Erythroblast (primary cell): Measurements from ENCODE around the gene MICAL3.

Experiments
- GATA1 ChIP-seq: IDR thresholded peaks from 2 replicates; pipeline ENCODE4 v1.6.1; 2011; ENCODE audit warnings: low read depth, mild to moderate bottlenecking, control low read depth, low read length, moderate library complexity
- POLR2A ChIP-seq: IDR thresholded peaks from 2 replicates; pipeline ENCODE4 v1.6.1; 2011; ENCODE audit warnings: mild to moderate bottlenecking, low read length

DNA sequence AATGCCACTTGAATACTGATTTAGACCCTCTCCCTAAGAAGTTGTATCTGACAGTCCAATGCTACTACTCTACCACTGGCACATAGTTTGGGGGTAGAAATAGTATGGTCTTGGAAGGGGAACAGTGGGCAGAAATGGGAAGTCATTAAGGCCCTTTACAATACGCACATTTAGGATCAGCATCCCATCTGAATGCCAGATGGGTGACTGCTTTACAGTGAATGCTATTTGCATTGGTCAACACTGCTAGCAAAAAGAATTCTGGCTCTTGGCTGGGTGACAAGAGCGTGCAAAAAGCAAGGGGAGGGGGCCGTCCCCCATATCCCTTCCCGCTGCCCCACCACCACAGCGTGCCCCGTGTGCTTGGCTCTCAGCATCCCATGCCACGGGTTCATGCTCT is 145.4 kb downstream of the MICAL3 start:
- TF ChIP-seq POLR2A, result no peak
- TF ChIP-seq GATA1, result no peak
